Right lung (tissue), 5 donors: ENCODE data around the gene DGKB. TPM values are rescaled to one million over a fixed set of nuclear protein-coding genes. Genes with fewer than 3 reads are reported as not detected.
"Not testable (repeated sequence)": the region's sequence is repeated elsewhere in the genome, so short reads cannot be mapped to it uniquely, and the experiment has no call there.

Experiments
- DNase-seq, 2 donors: peaks; one replicate each; pipeline ENCODE4 v3.0.0-alpha.2; 2013
- polyA plus RNA-seq, 5 donors: library from polyadenylated mRNA; unstranded; fragments of 120-200 nt; gene quantifications; one replicate each; pipeline versions ENCODE4 v1.2.1 to v1.2.3, GENCODE V29; 2013; ENCODE audit warnings: inconsistent platforms in 1 of 5, low replicate concordance in 1 of 5; ENCODE audit not compliant: insufficient read length in 5 of 5, insufficient read depth in 1 of 5

Gene DGKB
- polyA plus RNA-seq, 5 donors, result 0.19 to 0.26 (median 0.25) TPM

DNA sequence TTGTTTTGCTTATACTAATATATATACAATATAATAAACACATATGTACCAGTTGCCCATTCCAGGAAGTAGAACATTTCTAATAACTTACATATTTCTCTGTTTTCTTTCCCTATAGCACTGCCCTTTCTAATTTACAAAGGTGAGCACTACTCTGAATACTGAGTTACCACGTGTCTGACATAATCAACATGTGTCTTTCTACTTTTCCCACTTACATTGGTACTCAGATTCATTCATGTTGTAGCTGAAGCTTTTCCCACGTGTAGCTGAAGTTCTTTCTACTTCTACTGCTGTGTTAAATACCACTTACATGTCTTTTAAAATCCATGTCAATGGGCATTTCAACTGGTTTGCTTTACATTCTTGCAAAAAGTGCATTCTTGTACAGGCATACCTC is 317.3 kb downstream of the DGKB start:
- DNase-seq, result no peak

DNA sequence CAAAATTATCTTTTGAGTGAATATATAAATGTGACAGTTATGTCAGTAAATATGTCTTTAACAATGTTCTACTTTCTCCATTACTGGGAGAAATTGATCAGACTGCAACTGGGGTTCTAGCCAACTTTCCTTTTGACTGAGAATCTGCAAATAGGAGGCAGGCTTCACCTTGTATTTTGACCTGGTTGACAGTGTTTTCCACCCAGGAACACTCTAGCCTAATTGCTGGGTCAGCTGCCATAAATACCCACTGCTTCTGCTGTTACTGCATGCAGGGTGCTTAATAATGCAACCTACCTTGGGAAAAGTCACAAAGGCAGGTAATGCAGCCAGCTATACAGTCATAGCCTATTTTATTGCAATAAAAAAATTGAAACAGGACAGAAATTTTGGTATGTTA is 319.0 kb downstream of the DGKB start:
- DNase-seq, result no peak

DNA sequence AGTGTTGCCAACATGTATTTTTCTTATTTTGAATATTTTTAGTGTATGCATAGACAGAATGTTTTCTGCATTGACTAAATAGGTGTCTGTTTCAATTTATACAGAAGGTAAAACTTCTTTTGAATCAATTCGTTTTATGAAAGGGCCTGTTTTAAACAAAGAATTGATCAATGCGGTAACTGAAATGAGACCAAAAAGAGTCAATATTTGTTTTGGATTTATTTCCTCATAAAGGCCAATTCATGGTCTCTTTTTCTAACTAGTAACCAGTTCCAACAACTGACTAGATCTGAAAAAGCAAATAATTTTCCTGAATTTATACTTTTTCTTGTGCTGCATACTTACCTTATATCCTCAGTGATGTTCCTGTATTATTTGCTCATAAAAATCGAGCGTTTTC is 320.5 kb downstream of the DGKB start:
- DNase-seq, result no peak

DNA sequence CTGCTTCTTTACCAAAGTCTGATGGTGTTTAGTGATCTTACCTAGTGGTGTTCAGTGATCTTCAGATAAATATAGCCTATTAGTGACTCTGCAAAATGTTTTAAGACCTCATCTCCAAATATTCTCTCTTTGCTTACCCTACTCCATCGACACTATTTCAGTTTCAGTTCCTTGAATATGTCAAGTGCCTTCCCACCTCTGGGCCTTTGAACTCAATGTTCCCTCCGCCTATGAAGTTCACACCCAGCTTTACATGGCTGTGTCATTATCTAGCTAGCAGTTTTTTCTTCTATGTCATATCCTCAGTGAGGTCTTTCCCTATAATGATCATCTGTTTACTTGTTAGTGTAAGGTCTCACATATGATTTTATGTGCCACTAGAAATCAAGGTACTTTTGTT is 322.6 kb downstream of the DGKB start:
- DNase-seq, result no peak

DNA sequence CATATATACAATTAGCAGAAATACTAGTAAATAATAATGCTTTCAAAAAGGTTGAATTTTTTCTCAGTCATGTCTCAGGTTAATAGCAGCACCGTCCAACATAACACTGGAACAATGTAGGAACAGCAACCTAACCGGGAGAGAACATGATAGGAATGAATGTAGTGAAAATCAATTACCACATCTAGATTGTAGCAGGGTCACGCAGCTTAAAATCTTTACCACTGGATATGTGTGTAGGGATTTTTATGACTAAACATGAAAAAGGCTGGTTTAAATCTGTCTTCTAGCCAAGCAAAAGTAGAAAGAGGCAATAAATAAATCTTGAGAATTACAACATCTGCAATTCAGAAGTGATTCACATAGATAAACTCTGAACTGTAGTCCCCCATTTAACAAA is 326.0 kb downstream of the DGKB start:
- DNase-seq, result no peak

DNA sequence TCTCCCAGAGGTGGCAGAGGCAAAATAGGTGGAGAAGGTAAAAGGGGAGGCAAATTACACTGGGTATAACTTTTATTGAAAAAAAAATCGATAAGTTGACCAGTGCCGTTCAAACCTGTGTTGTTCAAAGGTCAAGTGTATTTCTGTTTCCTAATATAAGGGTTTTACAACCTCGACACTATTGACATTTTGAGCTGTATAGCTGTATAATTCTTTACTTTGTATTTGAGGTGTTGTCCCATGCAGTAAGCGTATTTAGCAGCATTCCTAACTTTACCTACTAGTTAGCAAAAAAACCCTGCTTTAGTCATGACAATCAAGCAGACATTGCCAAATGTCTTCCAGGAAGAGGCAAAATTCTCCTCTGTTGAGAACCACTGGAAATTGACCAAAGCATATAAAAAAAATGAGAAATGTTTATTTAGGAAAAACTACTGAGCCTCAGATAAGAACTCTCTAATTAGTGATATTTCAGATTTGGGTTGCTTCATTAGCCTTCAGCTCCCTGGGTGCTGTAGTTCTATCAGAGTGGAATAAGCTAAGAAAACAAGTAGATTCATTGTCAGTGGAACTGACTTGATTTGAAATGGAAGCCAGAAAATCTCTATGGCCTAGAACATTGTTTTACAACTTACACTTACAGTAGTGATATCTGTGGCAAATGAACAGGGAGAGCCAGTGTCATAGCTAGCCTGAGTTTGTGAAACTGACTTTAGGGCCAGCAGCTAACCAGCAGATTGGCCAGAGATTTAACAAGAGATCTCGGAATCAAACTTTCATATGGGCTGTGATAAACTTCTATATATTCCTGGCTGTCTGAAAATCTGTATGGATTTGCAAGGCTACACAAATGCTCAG is 331.6 kb downstream of the DGKB start:
- DNase-seq, result no peak

DNA sequence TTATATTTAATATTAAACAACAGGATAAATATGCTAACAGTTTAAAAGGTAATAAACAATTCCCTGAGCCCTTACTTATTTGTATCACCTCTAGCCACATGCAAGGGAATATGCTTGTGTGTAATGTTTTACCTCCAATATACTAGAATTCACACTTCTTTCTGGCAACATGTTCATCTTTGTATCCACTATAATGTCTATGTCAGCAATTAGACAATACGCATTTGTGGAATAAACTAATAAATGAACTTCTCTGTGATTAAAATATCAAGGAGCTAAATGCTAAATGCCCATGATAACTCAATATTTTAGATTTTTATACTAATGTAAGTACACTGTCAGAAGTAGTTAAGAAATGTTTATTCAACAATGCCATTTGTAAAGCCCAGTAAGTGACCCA is 350.5 kb downstream of the DGKB start:
- DNase-seq, result no peak

DNA sequence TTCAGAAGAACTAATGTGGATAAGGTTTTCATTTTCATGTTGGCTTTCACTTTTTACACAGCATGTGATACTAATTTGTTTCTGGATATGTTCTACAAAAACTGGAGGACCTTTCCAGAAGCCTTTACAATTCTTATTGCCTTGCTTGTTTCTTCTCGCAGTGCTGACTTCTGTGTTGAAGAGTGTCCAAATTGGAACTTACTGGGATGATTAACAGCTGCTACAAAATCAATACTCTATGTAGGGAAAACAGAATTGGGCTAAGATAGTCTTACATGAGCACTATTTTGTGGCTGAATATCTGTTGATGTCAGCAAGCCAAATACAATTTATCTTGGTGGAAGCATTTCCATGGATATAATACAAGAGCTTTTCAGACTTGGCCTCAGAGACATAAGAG is 351.2 kb downstream of the DGKB start:
- DNase-seq, result no peak

DNA sequence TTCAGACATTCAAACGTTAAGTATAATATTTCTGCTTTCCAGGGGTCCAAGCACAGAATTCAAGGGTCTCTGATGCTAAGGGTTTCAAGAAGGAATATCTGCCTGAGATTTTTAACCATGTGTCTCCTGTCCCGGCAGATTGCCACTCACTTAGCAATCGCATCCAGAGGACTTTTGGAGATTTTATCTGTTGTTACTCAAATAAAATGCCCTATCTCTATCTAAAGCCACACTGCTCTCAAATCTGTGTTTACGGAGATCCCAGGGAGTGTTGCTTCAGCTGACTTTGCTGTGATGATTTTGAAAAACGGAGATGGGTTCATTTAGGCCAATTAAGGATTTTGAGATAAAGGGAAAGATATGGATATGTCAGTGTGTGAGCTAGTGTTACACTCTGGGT is 359.9 kb downstream of the DGKB start:
- DNase-seq, result no peak

DNA sequence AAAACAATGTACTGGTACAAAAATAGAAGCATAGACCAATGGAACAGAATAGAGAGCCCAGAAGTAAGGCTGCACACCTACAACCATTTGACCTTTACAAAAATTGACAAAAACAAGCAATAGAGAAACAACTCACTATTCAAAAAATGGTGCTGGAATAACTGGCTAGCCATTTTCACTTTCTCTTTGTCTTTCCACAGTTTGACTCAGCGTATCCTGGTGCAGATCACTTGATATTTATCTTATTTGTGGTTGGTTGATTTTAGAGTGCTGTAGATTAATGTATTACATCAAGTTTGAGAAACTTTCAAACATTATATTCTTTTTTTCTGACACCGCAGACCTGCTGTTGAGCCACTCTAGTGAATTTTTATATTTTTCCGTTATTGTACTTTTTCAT is 381.4 kb downstream of the DGKB start:
- DNase-seq, result no peak

DNA sequence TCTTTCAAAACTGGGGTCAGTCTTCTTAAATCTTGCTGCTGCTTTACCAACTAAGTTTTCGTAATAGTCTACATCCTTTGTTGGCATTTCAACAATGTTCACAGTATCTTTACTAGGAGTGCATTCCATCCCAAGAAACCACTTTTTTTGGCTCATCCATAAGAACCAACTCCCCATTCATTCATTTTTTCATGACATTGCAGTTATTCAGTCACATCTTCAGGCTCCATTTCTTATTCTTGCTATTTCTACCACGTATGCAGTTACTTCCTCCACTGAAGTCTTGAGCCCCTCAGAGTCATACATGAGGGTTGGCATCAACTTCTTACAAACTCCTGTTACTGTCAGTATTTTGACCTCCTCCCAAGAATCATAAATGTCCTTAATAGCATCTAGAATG is 392.3 kb downstream of the DGKB start:
- DNase-seq, result no peak

DNA sequence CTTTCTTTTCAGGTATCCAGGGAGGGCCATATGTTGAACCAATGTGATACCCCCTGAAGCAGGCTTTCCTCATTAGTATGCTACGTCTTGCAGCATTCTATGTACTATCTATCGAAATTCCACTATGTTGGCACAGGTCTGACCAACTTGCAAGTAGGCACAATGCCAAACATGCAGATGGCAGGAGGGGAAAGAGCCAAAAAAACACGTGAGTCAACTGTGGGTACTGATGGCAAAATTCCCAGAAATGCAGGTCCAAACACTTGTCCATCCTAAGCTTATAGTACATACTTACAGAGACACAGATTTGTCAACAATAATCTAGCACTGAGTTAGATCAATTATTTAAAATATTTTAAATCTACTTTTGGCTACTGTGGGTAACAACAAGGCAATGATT is 394.9 kb downstream of the DGKB start:
- no peak for DNase-seq

DNA sequence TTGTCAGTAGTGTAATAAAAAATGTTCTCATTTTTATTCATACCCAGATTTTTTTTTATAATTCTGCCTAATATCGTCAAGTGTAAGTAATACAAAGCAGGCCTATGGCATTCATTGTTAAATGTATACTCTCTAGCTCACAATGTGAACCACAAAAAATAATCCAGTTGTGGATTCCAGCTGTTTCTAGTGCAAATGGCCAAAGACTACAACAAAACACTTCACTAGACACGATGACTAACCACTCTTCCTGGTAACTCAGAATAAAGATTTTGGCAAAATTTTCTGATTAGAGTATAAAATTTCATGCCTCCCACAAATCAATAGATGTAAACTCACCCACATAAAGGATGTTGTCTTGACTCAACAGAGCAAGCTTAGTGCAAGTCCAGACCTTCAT is 396.6 kb downstream of the DGKB start:
- no peak for DNase-seq

DNA sequence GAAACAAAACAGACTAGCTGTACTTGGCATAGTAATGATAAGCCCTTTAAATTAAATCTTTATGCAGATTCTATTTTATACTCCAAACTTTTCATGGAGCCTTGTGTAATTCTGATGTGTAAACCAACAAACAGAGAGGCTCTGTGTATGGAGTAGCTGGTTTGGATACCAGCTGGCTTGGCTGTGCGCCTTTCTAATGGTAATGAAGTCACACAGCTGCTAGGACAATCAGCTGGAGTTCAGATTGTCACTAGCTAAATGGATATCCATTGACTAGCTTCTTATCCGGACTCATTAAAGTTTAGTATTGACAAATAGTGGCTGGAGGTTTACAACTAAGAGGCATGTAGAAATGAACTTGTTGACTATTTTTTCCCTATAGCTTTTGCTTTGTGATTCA is 398.4 kb downstream of the DGKB start:
- DNase-seq, result peak; percentile 20 to 21

DNA sequence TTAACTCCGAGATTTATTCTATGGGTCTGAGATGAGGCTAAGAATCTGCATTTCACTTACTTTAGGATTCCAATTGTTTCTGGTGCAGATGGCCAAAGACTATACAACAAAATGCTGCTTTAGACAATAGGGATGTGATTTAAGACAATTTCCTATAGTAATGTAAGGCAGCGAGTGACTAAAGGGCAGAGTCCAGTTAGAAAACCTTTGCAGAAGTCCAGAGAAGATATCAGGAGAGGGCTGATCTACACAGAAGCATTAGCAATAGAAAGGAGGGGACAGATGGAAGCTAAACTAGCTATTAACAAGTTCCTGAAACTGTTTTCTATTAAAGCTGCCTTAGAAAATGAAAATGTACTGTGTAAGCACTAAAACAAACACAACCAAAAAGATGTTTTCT is 398.9 kb downstream of the DGKB start:
- DNase-seq, result no peak

DNA sequence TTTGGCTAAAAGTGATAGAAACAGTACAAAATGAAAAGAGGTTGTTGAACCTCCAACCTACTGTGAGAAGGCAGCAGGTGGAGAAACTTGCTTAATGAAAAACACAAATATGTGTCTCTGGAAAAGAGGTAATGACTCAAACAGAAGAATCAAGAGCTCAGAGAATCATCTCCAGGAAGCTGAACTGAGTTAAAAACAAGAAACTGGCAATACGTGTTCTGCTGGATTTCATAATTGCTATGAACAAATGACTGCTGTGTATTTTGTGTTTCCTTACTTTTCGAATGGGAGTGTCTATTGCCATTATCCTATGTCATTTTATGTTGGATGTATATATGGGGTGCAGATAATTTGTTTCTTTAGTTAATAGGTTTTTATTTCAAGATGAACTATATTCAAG is 401.1 kb downstream of the DGKB start:
- DNase-seq, result no peak

DNA sequence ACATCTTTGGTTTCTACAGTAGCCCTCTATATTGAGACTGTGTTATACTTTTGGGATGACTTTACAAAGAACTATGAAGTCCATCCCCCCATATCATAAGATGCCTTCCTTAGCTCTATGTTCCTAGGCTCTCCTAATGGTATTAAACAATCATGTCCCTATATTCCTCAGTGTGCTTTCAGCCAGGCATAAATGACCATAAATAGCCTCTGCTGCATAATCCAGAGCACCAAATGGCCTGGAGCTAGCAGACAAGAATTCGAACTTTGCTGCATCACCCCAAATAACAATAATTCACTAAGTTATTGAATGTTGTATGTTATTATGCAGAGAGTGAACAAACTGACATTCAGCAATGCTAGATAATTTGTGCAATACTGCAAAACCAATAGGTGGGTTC is 405.2 kb downstream of the DGKB start:
- DNase-seq, result no peak

DNA sequence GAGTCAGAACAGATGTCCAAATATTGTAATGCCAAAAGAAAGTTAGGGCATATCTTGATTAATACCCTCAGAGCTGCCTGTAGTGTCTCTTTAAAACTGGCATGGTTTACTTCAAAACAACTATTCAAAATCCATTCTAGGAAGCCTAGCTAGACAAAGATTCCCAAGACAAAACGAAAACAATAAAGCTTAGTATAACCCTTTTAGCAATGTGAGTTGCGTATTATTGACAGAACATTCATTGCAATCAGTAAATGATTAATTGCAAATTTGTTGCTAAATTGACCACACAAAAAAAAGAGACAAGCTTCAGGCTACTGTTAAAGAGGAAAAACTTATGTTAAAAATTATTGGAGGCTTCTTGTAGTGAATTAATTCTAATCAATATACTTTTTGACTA is 406.9 kb downstream of the DGKB start:
- DNase-seq, result no peak

DNA sequence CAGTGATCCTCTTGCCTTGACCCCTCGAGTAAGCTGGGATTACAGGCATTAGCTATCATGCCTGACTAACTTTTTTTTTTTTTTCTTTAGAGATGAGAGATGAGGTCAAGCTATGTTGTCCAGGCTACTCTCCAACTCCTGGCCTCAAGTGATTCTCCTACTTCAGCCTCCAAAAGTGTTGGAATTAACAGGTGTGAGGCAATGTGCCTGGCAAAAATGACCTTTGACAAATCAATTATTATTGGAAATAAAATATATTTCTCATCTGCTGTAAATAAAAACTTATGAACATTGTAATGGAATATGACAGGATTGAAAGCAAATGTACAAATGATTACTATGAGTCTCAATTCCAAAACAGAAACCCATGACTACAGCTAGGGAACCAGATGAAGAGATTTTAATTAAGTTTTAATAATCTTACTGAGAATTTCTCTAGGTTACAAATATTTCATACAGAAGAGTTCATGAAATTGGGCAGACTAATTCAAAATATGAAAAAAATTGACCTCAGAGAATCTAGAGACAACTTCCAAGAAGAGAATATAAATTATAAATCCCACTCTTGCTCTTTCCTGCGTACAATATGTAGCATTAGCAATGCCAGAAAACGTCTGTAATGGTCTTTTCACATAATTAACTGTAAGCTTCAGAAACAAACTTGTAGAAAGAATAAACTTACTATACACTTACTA is 414.7 kb downstream of the DGKB start:
- no peak for DNase-seq

DNA sequence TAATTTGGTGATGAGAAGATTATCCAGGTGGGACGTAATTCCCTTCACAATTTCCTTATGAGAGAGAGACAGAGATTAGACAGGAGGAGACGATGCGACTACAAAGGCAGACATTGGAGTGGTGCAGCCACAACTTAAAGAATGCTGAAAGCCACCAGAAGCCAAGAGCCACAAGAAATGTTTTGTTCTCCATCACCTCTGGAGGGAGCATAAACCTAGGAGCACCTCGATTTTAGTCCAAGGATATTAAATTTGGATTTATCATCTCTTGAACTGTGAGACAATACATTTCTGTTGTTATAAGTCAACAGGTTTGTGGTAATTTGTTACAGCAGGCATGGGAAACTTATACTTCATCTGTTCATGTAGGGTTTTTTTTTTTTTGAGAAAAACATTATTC is 418.9 kb downstream of the DGKB start:
- no peak for DNase-seq

DNA sequence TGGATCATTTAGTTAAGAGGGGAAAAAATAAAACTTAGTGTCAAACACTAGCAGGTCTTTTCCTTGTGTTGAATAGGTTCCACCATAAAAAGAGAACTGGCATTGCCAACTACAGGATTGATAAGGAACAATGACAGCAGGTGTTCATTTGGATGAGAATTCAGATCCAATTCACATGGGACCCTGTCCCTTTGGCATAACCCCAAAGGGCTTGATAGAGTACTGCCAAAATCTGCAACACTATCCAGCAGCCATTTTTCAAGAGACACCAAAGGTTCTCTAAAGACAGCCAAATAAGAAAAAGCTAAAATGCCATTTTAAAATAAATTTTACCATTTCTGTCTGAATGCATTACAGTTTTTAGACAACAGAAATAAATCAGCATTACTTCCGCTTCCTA is 422.3 kb downstream of the DGKB start:
- no peak for DNase-seq

DNA sequence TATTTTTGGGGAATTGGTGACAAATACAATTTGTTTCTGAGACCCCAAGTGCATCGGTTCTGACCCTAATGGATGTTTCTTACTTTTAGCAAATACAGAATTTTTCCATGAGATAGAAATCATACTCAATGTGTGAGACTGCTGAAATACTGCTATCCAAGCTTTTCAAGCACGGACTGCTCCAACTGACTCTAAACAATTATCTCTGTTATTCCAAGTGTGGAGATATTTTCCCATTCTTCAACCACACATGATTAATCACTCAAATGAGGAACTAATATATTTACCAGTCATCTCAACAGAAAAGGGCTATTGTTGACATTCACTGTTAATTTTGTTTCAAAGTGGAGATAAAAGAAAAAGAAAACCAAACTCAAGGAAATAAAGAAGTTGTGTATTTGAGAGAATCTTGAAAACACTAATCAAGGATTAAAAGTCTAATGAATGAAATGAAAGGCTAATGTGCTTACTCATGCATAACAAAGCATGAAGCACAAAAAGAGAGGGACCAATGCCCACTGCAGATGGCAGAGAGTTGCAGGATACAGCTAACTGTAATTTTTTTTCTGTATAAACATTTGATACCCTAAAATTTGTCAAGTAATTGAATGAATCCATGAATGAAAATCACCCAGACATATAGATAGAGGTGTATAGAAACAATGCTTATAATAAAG is 423.6 kb downstream of the DGKB start:
- DNase-seq, result no peak

DNA sequence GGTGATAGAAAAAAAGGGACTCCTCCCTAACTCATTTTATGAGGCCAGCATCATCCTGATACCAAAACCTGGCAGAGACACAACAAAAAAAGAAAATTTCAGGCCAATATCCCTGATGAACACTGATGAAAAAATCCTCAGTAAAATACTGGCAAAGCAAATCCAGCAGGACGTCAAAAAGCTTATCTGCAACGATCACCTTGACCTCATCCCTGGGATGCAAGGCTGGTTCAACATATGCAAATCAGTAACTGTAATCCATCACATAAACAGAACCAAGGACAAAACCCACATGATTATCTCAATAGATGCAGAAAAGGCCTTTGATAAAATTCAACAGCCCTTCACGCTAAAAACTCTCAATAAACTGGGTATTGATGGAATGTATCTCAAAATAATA is 440.8 kb downstream of the DGKB start:
- not testable (repeated sequence) for DNase-seq
